ENCODE measurements around the gene FOXM1.

Gene FOXM1, protein sequence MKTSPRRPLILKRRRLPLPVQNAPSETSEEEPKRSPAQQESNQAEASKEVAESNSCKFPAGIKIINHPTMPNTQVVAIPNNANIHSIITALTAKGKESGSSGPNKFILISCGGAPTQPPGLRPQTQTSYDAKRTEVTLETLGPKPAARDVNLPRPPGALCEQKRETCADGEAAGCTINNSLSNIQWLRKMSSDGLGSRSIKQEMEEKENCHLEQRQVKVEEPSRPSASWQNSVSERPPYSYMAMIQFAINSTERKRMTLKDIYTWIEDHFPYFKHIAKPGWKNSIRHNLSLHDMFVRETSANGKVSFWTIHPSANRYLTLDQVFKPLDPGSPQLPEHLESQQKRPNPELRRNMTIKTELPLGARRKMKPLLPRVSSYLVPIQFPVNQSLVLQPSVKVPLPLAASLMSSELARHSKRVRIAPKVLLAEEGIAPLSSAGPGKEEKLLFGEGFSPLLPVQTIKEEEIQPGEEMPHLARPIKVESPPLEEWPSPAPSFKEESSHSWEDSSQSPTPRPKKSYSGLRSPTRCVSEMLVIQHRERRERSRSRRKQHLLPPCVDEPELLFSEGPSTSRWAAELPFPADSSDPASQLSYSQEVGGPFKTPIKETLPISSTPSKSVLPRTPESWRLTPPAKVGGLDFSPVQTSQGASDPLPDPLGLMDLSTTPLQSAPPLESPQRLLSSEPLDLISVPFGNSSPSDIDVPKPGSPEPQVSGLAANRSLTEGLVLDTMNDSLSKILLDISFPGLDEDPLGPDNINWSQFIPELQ

DNA sequence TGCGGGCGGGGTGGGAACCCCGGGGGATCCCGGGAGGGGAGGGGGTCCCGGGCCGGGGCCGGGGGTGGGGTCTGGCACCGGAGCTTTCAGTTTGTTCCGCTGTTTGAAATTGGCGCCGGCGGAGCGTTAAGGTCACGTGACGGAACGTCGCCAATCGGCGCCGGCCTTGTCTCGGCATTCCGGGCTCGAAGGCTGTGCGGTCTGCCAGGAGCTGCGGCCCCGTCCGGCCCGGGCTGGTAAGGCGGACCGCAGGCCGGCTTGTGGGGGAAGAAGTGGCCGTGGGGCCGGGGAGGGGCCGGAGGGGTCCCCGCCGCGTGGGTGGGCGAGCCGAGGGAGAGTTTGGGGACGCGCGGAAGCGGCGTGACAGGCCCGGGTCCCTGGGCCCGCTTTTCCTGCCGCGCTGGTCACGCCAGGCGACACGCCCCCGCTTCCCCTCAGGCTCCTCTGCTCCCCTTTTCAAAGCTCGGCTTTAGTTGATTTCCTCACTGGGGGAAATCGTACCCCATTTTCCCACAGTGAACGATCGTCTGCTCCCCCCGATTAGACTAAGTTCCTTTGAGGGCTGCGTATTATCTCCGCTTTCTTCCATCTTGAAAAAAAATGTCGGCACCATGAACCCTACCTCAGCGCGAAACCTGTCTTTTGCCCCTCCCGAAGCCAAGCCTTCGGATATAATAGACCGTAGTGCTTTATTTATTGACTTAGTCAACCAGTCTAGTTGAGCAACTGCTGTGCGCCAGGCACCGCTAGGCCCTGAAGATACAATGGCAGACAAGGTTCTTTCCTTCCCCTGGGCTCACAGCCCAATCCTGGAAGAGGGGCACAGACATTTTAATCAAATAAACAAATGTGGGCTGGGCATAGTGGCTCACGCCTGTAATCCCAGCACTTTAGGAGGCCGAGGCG is at the start of gene FOXM1, which contains the start of gene RHNO1:
Gene FOXM1, minus strand, starts transcription at position 128 of the 906 bp plus-strand sequence. CDS start 2,696 bp downstream, outside the sequence.
Gene RHNO1, plus strand, starts transcription at position 177 of the 906 bp plus-strand sequence. CDS start 8,144 bp downstream, outside the sequence.
- peaks cover 19% of the 10 kb centered on the region for H3K4me1 ChIP-seq (ENCODE audit: control insufficient read depth, insufficient read depth, low read length)
- no peaks in the 10 kb centered on the region for H3K27me3 ChIP-seq (ENCODE audit: control insufficient read depth, insufficient read depth, low read length)
- no peaks in the 10 kb centered on the region for H3K36me3 ChIP-seq (ENCODE audit: control insufficient read depth, insufficient read depth, low read length)
- H3K9me3 ChIP-seq (ENCODE audit: control insufficient read depth, low read length) = no peaks in the 10 kb centered on the region
- peak within 1 kb of the TSS; percentile 95 for H3K9ac ChIP-seq (ENCODE audit: low read length)
- H3K4me3 ChIP-seq (ENCODE audit: low read length) = peak within 1 kb of the TSS; percentile 93

DNA sequence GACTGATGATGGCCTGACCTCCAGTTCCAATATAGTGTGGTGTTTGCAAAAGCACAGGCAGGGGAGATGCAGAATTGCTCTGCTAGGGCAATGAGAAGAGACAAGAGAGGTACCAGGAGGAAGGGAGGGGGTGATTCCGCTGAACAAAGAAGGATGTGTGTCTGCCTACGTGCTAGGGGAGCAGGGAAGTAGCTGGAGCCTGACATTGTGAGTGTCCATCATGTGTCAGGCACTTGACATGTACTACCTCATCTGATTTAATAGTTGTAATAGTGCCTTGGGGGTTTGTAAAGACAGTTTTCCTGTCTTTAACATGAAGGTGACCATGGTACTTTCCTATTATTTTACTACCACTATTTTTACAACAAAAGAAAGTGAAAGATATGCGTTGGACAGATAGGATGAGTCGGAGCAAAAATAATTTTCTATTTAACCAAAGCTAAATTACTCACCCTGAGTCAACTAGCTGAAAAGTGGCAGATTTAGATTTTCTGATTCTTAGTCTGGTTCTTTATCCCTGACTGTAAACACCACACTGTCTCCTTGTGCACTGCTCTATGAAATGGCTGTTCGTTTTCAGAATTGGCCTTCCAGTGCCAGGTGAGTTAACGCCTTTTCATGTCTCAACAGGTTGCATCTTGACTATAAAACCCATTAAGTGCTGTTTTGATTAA is 48.5 kb upstream of the FOXM1 start:
- Histone ChIP-seq H3K4me1 (ENCODE audit: control insufficient read depth, insufficient read depth, low read length) (no peaks in the 10 kb centered on the region), H3K36me3 (ENCODE audit: control insufficient read depth, insufficient read depth, low read length) (peaks cover 10% of the 10 kb centered on the region), H3K4me3 (ENCODE audit: low read length) (no peak overlapping the region), H3K9ac (ENCODE audit: low read length) (no peak overlapping the region), H3K9me3 (ENCODE audit: control insufficient read depth, low read length) (no peaks in the 10 kb centered on the region), H3K27me3 (ENCODE audit: control insufficient read depth, insufficient read depth, low read length) (no peaks in the 10 kb centered on the region)

DNA sequence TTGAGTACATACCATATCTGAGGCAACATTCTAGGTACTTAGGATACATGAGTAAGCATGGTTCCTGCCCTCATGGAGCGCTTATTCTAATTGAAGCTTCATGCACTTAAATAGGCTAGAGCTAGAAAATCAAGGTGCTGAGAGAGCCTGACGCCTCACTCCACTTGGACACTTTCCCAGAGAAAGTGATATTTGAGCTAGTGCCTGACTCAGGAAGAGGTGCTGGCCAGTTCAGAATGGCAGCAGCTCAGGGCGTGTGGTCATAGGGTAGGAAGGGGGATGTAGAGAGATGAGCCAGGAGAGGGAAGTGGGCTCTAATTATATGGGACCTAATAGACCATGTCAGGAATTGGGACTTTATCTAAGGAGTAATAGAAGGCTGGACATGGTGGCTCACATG is 47.0 kb upstream of the FOXM1 start:
- H3K9me3 ChIP-seq (ENCODE audit: control insufficient read depth, low read length) = no peaks in the 10 kb centered on the region
- no peak overlapping the region for H3K4me3 ChIP-seq (ENCODE audit: low read length)
- no peaks in the 10 kb centered on the region for H3K4me1 ChIP-seq (ENCODE audit: control insufficient read depth, insufficient read depth, low read length)
- H3K9ac ChIP-seq (ENCODE audit: low read length) = no peak overlapping the region
- peaks cover 10% of the 10 kb centered on the region for H3K36me3 ChIP-seq (ENCODE audit: control insufficient read depth, insufficient read depth, low read length)
- H3K27me3 ChIP-seq (ENCODE audit: control insufficient read depth, insufficient read depth, low read length) = no peaks in the 10 kb centered on the region

DNA sequence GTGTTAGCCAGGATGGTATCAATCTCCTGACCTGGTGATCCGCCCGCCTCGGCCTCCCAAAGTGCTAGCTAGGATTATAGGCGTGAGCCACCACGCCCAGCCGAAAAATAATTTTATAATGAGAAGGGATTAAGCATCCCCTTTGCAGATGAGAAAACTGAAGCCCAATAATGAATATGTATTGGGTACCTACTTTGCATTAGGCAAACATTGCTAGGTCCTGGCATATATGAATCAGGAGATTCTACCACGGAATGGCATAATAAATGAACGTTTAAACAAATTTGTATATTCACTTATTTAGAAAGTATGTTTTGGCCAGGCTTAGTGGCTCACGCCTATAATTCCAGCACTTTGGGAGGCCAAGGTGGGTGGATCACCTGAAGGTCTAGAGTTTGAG is 46.1 kb upstream of the FOXM1 start:
- Histone ChIP-seq H3K27me3 (ENCODE audit: control insufficient read depth, insufficient read depth, low read length) (no peaks in the 10 kb centered on the region), H3K9ac (ENCODE audit: low read length) (no peak overlapping the region), H3K36me3 (ENCODE audit: control insufficient read depth, insufficient read depth, low read length) (peaks cover 10% of the 10 kb centered on the region), H3K4me1 (ENCODE audit: control insufficient read depth, insufficient read depth, low read length) (no peaks in the 10 kb centered on the region), H3K9me3 (ENCODE audit: control insufficient read depth, low read length) (no peaks in the 10 kb centered on the region), H3K4me3 (ENCODE audit: low read length) (no peak overlapping the region)

DNA sequence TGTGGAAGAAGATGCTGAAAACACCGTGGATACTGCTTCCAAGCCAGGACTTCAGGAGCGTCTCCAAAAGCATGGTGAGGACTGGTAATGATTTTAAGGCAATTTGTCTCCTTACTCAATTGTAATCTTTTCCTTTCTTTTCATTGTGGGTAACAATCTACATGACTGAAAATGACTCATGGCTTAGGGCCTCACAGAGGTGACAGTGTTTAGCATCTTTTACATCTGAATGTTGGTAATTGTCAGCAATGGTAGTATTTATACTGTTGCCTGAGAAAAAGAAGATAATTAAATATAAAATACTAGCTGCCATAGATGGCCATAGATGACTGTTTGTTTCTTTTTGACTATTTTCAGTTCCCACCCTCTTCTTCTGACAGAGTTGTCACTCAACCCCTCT is 45.4 kb upstream of the FOXM1 start:
- H3K9ac ChIP-seq (ENCODE audit: low read length) = no peak overlapping the region
- H3K27me3 ChIP-seq (ENCODE audit: control insufficient read depth, insufficient read depth, low read length) = no peaks in the 10 kb centered on the region
- H3K4me1 ChIP-seq (ENCODE audit: control insufficient read depth, insufficient read depth, low read length) = no peaks in the 10 kb centered on the region
- H3K9me3 ChIP-seq (ENCODE audit: control insufficient read depth, low read length) = no peaks in the 10 kb centered on the region
- H3K36me3 ChIP-seq (ENCODE audit: control insufficient read depth, insufficient read depth, low read length) = peaks cover 10% of the 10 kb centered on the region
- H3K4me3 ChIP-seq (ENCODE audit: low read length) = no peak overlapping the region

DNA sequence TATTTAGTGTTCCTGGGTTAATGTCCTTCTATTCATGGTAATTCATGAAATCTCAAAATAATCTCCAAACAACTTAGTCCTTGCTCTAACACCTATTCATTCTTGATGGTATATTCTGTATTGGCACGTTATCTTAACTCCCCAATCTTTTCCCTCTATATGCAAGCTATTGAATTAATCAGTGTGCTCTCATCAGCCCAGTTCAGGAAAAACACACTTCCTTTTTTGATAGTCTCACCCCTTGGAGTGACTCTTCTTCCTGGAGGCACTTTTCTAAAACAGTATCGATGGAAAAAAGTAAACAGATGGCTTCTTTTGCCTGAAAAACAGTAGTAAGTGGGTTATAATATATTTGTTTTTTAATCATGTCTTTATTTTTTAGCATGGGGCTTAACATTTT is 42.3 kb upstream of the FOXM1 start:
- Histone ChIP-seq H3K4me1 (ENCODE audit: control insufficient read depth, insufficient read depth, low read length) (no peaks in the 10 kb centered on the region), H3K9ac (ENCODE audit: low read length) (no peak overlapping the region), H3K4me3 (ENCODE audit: low read length) (no peak overlapping the region), H3K9me3 (ENCODE audit: control insufficient read depth, low read length) (no peaks in the 10 kb centered on the region), H3K36me3 (ENCODE audit: control insufficient read depth, insufficient read depth, low read length) (peaks cover 9% of the 10 kb centered on the region), H3K27me3 (ENCODE audit: control insufficient read depth, insufficient read depth, low read length) (no peaks in the 10 kb centered on the region)

DNA sequence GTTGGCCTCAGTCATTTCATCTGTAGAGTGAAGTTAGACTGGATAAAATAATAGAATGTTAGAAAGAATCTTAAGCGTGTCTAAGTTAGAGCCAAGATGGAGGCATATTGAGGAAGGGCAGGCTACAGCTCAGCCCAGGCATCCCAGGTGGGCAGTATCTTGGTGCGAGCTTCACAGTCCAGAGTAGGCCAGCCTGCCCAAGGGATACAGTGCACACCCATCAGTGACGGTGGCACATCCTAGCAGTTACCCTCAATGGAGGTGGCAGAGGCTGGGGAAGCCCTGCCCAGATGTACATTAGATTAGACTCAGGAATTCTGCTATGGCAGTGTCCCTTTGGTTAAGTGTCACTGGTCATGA is 35.2 kb upstream of the FOXM1 start:
- Histone ChIP-seq H3K9me3 (ENCODE audit: control insufficient read depth, low read length) (no peaks in the 10 kb centered on the region), H3K36me3 (ENCODE audit: control insufficient read depth, insufficient read depth, low read length) (no peaks in the 10 kb centered on the region), H3K27me3 (ENCODE audit: control insufficient read depth, insufficient read depth, low read length) (no peaks in the 10 kb centered on the region), H3K4me1 (ENCODE audit: control insufficient read depth, insufficient read depth, low read length) (no peaks in the 10 kb centered on the region), H3K9ac (ENCODE audit: low read length) (no peak overlapping the region), H3K4me3 (ENCODE audit: low read length) (no peak overlapping the region)

DNA sequence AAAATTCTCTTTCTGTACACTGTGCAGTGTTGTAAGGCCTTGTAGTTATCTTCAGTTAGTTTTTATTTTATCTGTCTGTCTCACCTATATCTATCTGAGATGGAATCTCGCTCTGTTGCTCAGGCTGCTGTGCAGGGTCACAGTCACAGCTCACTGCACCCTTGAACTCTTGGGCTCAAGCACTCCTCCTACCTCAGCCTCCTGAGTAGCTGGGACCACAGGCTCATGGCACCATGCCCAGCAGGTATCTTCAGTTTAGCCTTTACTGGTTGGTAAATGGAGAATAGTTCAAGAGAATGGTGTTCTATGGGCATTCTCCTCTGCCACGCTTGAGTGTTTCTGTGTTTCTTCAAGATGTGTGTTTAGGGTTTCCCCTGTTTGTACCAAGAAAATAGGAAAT is 27.3 kb upstream of the FOXM1 start:
- no peak overlapping the region for H3K4me3 ChIP-seq (ENCODE audit: low read length)
- H3K27me3 ChIP-seq (ENCODE audit: control insufficient read depth, insufficient read depth, low read length) = no peaks in the 10 kb centered on the region
- no peak overlapping the region for H3K9ac ChIP-seq (ENCODE audit: low read length)

DNA sequence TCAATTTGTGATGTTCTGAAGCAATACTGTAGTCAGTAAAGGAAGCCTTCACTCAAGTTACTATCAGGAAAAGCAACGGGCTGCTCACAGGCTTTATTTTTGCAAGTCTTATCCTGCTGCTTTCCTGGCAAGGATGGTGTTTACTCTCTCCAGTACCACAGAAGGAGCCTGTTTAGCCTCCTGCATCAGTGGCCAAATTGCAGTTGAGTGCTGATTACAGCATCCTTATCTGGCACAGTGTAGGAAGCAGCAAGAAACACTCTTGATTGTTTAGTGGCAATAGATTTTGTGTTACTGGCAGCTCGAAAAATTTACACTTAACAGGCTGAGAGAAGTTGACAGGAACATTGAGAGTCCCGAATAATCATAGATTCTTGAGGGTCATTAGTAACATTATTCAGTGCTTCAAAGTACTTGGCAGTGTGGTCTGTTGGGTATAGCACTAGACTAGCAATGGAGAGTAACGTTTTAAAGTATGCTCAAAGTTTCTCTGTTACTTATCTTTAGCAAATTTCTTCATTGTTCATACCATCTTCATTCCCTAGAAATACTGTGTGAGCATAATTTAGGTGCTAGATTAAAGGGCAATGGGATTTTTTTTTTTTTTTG is 25.4 kb upstream of the FOXM1 start:
- Histone ChIP-seq H3K9me3 (ENCODE audit: control insufficient read depth, low read length) (no peaks in the 10 kb centered on the region), H3K9ac (ENCODE audit: low read length) (no peak overlapping the region), H3K27me3 (ENCODE audit: control insufficient read depth, insufficient read depth, low read length) (no peaks in the 10 kb centered on the region), H3K4me1 (ENCODE audit: control insufficient read depth, insufficient read depth, low read length) (peaks cover 5% of the 10 kb centered on the region), H3K4me3 (ENCODE audit: low read length) (no peak overlapping the region), H3K36me3 (ENCODE audit: control insufficient read depth, insufficient read depth, low read length) (no peaks in the 10 kb centered on the region)

More for the DNA sequence above, 27.3 kb upstream of the FOXM1 start:
- H3K36me3 ChIP-seq (ENCODE audit: control insufficient read depth, insufficient read depth, low read length) = no peaks in the 10 kb centered on the region
- H3K4me1 ChIP-seq (ENCODE audit: control insufficient read depth, insufficient read depth, low read length) = peaks cover 5% of the 10 kb centered on the region
- H3K9me3 ChIP-seq (ENCODE audit: control insufficient read depth, low read length) = no peaks in the 10 kb centered on the region

DNA sequence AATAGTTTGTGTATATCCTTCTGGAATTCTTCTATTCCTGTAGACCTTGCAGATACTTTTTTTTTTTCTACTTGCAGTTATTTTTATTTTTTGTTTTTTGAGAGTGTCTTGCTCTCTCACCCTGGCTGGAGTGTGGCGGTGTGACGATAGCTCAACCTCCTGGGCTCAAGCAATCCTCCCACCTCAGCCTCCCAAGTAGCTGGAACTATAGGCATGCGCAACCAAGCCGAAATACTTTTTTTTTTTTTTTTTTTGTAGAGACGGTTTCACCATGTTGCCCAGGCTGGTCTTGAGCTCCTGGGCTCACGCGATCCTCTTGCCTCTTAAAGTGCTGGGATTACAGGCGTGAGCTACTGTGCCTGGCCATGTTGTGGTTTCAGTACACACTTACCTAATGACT is 23.7 kb upstream of the FOXM1 start:
- Histone ChIP-seq H3K36me3 (ENCODE audit: control insufficient read depth, insufficient read depth, low read length) (no peaks in the 10 kb centered on the region), H3K4me1 (ENCODE audit: control insufficient read depth, insufficient read depth, low read length) (peaks cover 5% of the 10 kb centered on the region), H3K9ac (ENCODE audit: low read length) (no peak overlapping the region), H3K9me3 (ENCODE audit: control insufficient read depth, low read length) (no peaks in the 10 kb centered on the region), H3K4me3 (ENCODE audit: low read length) (no peak overlapping the region), H3K27me3 (ENCODE audit: control insufficient read depth, insufficient read depth, low read length) (no peaks in the 10 kb centered on the region)

DNA sequence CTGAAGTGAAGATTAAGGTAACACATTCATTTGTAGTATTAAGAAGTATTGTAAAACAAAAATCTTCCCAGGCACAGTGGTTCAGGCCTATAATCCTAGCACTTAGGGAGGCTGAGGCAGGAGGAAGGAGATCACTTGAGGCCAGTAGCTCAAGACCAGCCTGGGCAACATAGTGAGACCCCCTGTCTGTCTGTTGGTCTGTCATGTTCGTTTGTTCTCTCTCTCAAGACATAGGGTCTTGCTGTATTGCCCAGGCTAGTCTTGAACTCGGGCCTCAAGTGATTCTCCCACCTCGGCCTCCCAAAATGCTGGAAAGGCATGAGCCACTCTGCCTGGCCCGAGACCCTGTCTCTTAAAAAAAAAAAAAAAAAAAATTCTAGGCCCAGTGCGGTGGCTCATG is 20.4 kb upstream of the FOXM1 start:
- Histone ChIP-seq H3K4me1 (ENCODE audit: control insufficient read depth, insufficient read depth, low read length) (peaks cover 3% of the 10 kb centered on the region), H3K4me3 (ENCODE audit: low read length) (no peak overlapping the region), H3K27me3 (ENCODE audit: control insufficient read depth, insufficient read depth, low read length) (no peaks in the 10 kb centered on the region), H3K9ac (ENCODE audit: low read length) (no peak overlapping the region), H3K9me3 (ENCODE audit: control insufficient read depth, low read length) (no peaks in the 10 kb centered on the region), H3K36me3 (ENCODE audit: control insufficient read depth, insufficient read depth, low read length) (no peaks in the 10 kb centered on the region)
